Left lung (tissue), 10 donors: ENCODE measurements around the gene ACBD5. TPM values are rescaled to one million over a fixed set of nuclear protein-coding genes. Genes with fewer than 3 reads are reported as not detected.
A peak's percentile ranks its signal among the peaks of the same experiment; 100 is the strongest.

Source experiments
- ATAC-seq: fragments of 200-7000 bp; cut with Tn5 transposase; one replicate; pipeline ENCODE4 v1.9.1; 2020; ENCODE audit warnings: moderate library complexity
- DNase-seq, 4 donors: peaks; one replicate each; pipeline ENCODE4 v3.0.0-alpha.2; 2013 to 2020
- H3K27ac ChIP-seq, 2 donors: fragments of 200-600 bp; sonication (generic) in 1 of 2; one replicate each; pipeline versions ENCODE4 v1.5.0 to v1.8.0; 2020 to 2021
- H3K27me3 ChIP-seq, 2 donors: fragments of 200-600 bp; sonication (generic) in 1 of 2; one replicate each; pipeline versions ENCODE4 v1.5.0 to v1.8.0; 2020 to 2021
- H3K36me3 ChIP-seq, 2 donors: fragments of 200-600 bp; sonication (generic) in 1 of 2; one replicate each; pipeline versions ENCODE4 v1.5.0 to v1.8.0; 2020 to 2021
- H3K4me1 ChIP-seq, 2 donors: fragments of 200-600 bp; one replicate each; pipeline ENCODE4 v1.8.0; 2021
- H3K4me3 ChIP-seq, 2 donors: fragments of 200-600 bp; sonication (generic) in 1 of 2; one replicate each; pipeline versions ENCODE4 v1.5.0 to v1.8.0; 2020 to 2021; ENCODE audit warnings: mild to moderate bottlenecking in 1 of 2
- H3K9me3 ChIP-seq, 2 donors: fragments of 200-600 bp; sonication (generic) in 1 of 2; one replicate each; pipeline versions ENCODE4 v1.5.0 to v1.8.0; 2020 to 2021
- intact Hi-C, 2 donors: fragments of 100-400 bp; cut with DNase I; formaldehyde crosslinking; loops; one replicate each; pipeline versions ENCODE4 v1.11.2 to v1.14.2; 2022
- polyA plus RNA-seq, 6 donors: library from polyadenylated mRNA; unstranded; fragments of 120-200 nt; gene quantifications; one replicate each; pipeline ENCODE4 v1.2.1, GENCODE V29; 2013; ENCODE audit not compliant: insufficient read length in 6 of 6
- total RNA-seq, 2 donors: library from RNA; stranded (reverse); fragmentation: NEBNext Ultra II Directional; extraction: Animal tissue kit (Norgen Biotek cat#: 25700); gene quantifications; one replicate each; pipeline ENCODE4 v1.2.1, GENCODE V29; 2021
- TF ChIP-seq, protein P1 (sequence below), 2 donors: fragments of 200-600 bp; sonication (generic) in 1 of 2; IDR thresholded peaks; one replicate each; pipeline versions ENCODE4 v1.5.0 to v1.8.0; 2021; ENCODE audit warnings: antibody characterized with exemption in 2 of 2
- donor health status: DM: no; HTN: yes; CAD: no.
- donor health status: DM: no; HTN: no; CAD: no.

Gene ACBD5
- total and polyA plus RNA-seq, 8 donors, result 22.7 to 26.3 (median 24.5) TPM

DNA sequence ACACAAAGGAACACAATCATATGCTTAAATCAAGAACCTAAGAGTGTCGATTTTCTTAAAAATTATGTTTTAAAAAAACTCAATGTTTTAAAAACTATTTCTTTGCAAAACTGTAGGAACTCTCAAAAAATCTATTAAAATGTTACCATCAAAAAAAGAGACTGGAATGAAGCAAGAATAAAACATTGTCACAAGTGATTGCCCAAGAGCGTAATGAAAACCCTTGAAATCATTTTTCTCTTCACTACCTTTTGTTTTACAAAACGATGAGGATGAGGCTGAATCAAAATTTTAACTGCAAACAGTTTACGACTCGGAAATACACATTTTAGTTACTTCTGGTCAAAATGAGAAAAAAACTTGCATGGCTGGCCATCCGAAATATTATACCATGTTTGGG is 87.3 kb downstream of the ACBD5 start:
- H3K9me3 ChIP-seq, result no peaks in the 10 kb centered on the region
- peaks cover 12 to 48% of the 10 kb centered on the region in 2 donors for H3K4me1 ChIP-seq
- intact Hi-C loops, result no loop called here
- no peak for ATAC-seq
- H3K27ac ChIP-seq, result peak overlapping the region; percentile 99 to 100
- TF ChIP-seq, protein P1, sequence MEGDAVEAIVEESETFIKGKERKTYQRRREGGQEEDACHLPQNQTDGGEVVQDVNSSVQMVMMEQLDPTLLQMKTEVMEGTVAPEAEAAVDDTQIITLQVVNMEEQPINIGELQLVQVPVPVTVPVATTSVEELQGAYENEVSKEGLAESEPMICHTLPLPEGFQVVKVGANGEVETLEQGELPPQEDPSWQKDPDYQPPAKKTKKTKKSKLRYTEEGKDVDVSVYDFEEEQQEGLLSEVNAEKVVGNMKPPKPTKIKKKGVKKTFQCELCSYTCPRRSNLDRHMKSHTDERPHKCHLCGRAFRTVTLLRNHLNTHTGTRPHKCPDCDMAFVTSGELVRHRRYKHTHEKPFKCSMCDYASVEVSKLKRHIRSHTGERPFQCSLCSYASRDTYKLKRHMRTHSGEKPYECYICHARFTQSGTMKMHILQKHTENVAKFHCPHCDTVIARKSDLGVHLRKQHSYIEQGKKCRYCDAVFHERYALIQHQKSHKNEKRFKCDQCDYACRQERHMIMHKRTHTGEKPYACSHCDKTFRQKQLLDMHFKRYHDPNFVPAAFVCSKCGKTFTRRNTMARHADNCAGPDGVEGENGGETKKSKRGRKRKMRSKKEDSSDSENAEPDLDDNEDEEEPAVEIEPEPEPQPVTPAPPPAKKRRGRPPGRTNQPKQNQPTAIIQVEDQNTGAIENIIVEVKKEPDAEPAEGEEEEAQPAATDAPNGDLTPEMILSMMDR (IDR thresholded peaks at IDR 0.05), result no peak
- H3K27me3 ChIP-seq, result no peaks in the 10 kb centered on the region
- DNase-seq, result no peak
- peak overlapping the region; percentile 71 to 83 for H3K4me3 ChIP-seq
- H3K36me3 ChIP-seq, result peaks cover 0 to 11% of the 10 kb centered on the region in 2 donors

DNA sequence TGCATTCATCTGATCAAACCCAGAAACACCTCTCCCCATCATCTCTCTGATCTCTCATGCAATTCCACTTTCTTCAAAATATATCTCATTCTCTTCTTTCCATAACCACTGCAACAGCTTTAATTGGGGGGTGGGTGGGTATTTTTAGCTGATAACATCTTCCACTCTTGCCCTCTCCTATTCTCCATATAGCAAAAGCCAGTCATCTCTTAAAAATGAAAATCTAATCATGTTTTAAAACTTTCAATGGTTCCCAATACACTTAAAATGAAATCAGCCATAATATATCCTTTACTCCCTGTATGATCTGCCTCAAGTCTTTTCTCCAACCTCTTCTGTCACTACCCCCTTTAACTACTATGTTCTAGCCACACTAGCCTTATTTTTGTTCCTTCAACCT is 87.9 kb downstream of the ACBD5 start:
- intact Hi-C loops, result no loop called here
- no peak for DNase-seq
- H3K36me3 ChIP-seq, result peaks cover 0 to 16% of the 10 kb centered on the region in 2 donors
- TF ChIP-seq, protein P1 (IDR thresholded peaks at IDR 0.05), result no peak
- H3K27me3 ChIP-seq, result no peaks in the 10 kb centered on the region
- H3K9me3 ChIP-seq, result no peaks in the 10 kb centered on the region
- peak overlapping the region; percentile 71 to 83 for H3K4me3 ChIP-seq
- no peak for ATAC-seq
- H3K27ac ChIP-seq, result no peak overlapping the region
- peaks cover 12 to 44% of the 10 kb centered on the region in 2 donors for H3K4me1 ChIP-seq

DNA sequence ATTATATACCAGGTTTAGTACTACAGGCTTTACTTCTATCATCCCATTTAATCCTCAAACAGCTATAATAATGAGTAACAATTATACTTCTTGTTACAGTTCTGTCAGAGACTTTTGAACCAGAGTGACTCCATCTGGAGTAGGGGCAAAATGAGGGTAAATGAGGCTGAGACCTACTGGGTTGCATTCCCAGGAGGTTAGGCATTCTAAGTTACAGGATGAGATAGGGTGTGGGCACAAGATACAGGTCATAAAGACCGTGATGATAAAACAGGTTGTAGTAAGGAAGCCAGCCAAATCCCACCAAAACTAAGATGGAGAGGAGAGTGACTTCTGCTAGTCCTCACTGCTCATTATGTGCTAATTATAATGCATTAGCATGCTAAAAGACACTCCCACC is 90.3 kb downstream of the ACBD5 start:
- no peaks in the 10 kb centered on the region for H3K27me3 ChIP-seq
- ATAC-seq (no peak), DNase-seq (no peak)
- no peak overlapping the region for H3K4me3 ChIP-seq
- TF ChIP-seq, protein P1 (IDR thresholded peaks at IDR 0.05), result no peak
- no peak overlapping the region for H3K27ac ChIP-seq
- H3K9me3 ChIP-seq, result no peaks in the 10 kb centered on the region
- peaks cover 0 to 40% of the 10 kb centered on the region in 2 donors for H3K36me3 ChIP-seq
- H3K4me1 ChIP-seq, result peaks cover 12 to 22% of the 10 kb centered on the region in 2 donors
- intact Hi-C loops, result no loop called here

DNA sequence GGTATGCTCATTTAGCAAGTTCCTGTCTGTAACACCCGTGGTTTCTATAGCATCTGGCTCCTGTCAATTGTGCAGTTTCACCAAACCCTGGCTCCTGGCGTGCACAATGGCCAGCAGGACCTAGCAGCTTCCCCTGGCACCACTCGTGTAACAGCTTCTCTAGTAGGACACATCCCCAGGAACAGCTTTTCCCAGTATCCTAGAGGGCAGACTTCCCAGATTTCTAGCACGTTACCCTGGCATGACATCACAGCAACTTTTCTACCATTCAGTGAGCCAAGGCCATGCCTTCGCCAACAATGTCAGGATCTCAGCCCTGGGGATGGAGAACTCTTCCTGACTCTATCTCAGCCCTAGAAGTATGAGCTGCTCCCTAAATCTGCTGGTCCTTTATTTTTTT is 92.9 kb downstream of the ACBD5 start:
- intact Hi-C loops, result no loop called here
- peaks cover 7 to 14% of the 10 kb centered on the region in 2 donors for H3K4me1 ChIP-seq
- TF ChIP-seq, protein P1 (IDR thresholded peaks at IDR 0.05), result no peak
- H3K36me3 ChIP-seq, result peaks cover 0 to 66% of the 10 kb centered on the region in 2 donors
- H3K4me3 ChIP-seq, result no peak overlapping the region
- no peaks in the 10 kb centered on the region for H3K9me3 ChIP-seq
- no peaks in the 10 kb centered on the region for H3K27me3 ChIP-seq
- H3K27ac ChIP-seq, result no peak overlapping the region
- ATAC-seq (no peak), DNase-seq (no peak)

DNA sequence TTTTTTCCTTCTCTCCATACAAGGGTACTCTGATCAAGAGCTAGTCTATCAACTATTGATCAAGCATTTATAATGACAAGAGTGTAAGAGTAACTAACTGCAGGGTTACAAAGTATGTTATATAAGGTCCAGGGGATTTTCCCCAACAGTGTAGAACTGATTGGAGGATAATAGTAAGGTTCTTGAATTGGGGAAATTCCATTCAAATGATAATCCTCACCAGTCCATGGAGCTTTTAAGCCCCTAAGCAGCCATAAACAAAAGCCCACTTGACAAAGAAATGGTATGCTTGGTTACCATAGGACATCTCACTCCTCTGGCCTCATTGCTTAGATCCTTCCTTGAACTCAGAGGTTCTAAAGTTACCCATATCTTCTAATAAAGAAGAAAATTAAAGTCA is 94.7 kb downstream of the ACBD5 start:
- Histone ChIP-seq H3K27me3 (no peaks in the 10 kb centered on the region), H3K36me3 (peaks cover 0 to 82% of the 10 kb centered on the region in 2 donors), H3K9me3 (no peaks in the 10 kb centered on the region), H3K4me1 (peaks cover 0 to 3% of the 10 kb centered on the region in 2 donors), H3K4me3 (no peak overlapping the region), H3K27ac (no peak overlapping the region)
- intact Hi-C loops, result no loop called here
- DNase-seq (no peak), ATAC-seq (no peak)
- TF ChIP-seq, protein P1 (IDR thresholded peaks at IDR 0.05), result no peak

Other genes starting within 250 kb of the ACBD5 start
- gene ANKRD26, start 140.3 kb downstream of the ACBD5 start, total RNA-seq, result 1 to 10 TPM; 6.6 to 8.0 TPM
- 10 to 100 TPM; 13.7 to 23.4 (median 18.6) TPM for gene ANKRD26, start 140.3 kb downstream of the ACBD5 start, polyA plus RNA-seq
- gene YME1L1, start 86.4 kb downstream of the ACBD5 start, total RNA-seq, result 100 to 1,000 TPM; 100 to 103 TPM
- gene YME1L1, start 86.4 kb downstream of the ACBD5 start, polyA plus RNA-seq, result 100 to 1,000 TPM; 102 to 117 (median 105) TPM
- gene MASTL, start 85.4 kb downstream of the ACBD5 start, total RNA-seq, result 10 to 100 TPM in 1 of 2 donors, 1 to 10 TPM in 1; 7.1 to 10.3 TPM
- 10 to 100 TPM in 5 of 6 donors, 1 to 10 TPM in 1; 9.1 to 18.1 (median 14.9) TPM for gene MASTL, start 85.4 kb downstream of the ACBD5 start, polyA plus RNA-seq